SHP77 treated with DMSO at 0.1 percent for 48 hours (cell line): Measurements from ENCODE around the gene HOXB4.

ENCODE experiments used
- DNase-seq: peaks from one replicate; lab custom pipeline; 2025; lab: John Stamatoyannopoulos, UW

Gene HOXB4

DNA sequence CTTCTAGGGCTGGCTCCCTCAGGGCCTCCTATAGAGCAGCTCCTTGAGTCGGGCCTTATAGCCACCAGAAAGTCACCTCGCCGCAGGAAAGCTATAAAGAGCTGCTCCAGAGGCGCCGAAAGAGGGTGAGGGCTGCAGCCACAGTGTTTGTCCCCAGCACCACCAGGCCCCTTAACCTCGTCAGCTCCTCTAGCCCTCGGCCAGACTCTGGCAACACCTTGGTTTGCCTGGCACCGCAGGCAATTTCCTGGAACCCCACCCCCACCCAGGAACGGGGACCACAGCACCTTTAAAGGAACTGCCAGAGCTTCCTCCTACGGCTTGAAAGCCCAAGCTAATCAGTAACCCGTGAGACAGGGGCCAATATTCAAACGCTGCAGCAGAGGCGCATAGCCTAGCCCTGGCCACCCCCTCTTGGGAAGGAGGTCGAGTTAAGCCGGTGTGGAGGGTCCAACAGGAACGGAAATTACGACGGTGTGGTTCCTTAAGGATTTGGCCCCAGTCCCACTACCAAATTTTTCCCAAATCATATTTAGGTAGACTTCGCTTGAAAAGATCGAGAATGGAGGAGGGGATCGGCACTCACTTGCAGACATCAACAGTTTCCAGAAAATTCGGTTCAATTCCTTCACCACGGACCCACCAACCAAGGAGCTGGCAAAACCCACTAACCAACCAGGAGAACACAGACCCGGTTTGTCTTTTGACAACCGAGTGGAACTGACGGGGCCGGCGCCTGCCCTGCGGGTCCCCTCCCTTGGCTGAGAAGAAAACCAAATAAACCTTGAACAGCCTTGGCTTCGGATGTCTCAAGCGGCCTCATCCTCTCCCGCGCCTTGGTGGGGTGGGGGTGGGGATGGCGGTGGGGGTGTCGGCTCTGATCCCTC lies 23.6 kb upstream of the HOXB4 start:
- no peak for DNase-seq

DNA sequence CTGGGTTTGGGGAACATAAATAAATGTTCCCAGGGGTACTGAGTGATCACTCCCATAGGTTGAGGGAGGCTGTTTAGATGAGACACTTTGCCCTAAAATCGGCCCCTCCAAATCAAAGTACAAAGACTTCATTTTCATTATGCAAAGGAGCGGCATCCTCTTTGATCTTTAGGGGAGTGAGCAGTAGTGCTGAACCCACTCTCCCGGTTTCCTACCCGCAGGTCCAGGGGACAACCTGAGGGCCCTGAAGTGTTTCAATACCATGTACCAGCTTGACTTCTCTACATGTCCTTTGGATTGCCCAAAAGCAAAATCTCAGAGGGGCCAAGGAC lies 23.0 kb upstream of the HOXB4 start:
- no peak for DNase-seq

DNA sequence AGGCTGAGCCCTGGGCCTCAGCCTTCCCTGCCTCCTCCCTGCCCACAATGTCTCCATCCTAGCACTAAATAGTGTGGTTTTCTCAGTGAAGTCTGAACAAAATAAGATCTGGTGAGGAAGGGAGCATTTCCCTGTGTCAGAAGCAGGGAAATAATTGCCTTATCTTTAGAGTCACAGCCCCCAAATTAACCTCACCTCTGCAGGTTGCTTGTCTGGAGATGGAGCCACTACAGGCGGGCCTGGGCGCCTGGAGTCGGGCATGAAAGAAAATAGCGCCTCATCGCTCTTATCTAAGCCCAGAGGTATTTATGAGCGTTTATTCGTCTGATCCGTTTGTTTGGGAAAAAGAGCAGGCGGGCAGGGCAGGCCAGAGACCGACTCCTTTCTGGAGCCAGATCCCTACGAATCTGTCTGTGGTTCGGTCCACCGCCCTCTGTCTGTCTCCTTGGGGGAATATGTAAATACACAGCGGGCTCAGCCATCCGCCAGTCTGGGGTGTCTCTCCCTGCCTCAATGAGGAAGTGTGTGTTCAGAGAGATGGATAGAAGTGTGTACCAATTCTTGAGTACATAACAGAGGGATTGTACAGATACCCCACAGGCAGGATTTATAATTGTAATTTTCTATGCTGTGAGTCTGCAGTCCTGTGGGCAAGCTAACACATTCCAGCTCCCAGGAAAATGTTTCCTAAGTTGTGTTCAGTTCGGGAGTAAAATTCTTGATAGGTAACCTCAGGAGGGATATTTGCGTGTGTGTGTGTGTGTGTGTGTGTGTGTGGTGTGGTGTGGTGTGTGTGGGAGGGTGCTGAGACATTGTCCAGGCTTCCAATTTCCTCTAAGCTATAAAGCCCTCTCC lies 22.3 kb upstream of the HOXB4 start:
- no peak for DNase-seq

DNA sequence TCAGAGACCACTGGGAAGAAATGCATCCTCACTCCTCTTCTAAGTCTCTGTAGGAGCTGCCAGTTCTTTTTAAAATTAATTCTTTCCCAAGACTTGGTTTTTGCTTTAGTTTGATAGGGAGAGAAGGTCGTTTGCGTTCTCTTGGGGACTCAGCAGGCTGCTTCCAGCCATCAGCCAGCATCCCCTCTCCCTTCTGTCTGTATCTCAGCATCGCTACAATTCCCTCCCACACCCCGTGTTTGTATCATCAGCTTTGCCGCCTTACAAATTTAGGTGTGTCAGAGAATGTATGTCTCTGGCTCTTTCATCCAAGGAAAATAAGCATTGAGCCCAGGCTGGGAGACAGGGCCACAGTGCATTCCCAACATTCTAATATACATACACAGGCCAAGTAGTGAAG lies 21.2 kb upstream of the HOXB4 start:
- no peak for DNase-seq

DNA sequence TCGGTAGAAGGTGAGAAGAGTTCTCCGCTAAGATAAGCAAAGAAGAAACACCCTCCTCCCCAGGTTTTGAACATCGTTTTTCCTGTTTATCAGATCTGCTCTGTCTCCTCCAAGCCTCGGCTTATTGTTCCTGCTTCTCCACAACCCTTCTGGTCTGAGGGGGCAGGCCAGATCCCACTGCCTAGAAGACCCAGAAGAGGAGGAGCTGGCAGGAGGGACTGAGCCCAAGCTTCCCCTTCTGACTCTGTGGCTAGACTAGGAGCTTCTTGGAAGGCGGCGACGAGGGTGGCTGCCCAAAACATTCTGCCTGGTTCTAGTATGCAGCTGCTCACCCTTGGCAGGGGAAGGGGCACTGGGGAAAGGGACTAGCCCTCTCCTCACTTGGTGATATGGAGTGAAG lies 20.6 kb upstream of the HOXB4 start:
- no peak for DNase-seq

DNA sequence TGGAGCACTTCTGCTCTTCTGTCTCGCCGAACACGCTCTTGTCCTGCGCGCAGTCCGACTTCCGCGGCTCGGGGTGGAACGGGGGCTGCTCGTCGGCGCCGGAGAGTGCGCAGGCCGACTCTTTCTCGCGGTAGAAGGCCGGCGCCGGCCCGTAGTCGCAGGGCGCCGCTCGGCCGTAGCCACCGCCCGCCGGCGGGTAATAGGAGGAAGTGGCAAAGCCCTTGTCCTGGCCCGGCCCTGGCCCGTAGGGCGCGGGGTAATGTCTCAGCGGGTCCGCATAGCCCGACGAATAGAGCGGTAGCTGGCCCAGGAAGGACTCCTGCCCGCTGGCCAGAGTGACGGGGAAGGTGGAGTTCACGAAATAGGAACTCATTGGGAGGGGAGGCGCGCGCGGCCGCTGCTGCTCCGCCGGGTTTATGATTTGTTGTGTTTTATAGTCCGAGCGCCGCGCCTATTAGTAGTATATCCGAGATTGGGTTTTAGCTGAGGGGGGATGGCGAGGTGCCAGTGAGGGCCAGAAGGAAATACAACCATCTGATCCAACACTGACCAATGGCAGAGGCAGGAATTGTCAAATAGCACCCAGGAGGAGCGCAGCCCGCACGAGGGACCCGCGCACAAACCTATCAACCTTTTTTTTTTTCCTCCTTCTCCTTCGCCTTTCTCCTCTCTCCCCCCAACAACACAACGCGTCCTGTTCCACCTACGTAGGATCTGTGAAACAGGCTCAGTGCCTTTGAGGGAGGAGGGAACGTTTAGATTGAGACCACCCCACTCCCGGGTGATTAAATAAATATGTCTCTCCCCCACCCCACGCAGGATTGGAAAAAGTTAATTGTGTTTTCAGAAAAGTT lies 19.9 kb upstream of the HOXB4 start:
- DNase-seq, result no peak

DNA sequence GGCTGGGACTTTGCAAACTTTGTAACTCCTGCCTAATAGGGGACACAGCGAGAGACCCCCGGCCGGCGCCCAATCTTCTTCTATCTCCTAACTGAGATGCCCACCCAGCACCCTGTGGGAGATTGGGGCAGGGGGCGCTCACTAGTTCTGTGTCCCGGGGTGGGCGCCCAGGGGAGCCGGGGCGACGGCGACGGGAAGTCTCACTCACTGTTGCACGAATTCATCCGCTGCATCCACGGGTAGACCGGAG lies 19.3 kb upstream of the HOXB4 start:
- no peak for DNase-seq

DNA sequence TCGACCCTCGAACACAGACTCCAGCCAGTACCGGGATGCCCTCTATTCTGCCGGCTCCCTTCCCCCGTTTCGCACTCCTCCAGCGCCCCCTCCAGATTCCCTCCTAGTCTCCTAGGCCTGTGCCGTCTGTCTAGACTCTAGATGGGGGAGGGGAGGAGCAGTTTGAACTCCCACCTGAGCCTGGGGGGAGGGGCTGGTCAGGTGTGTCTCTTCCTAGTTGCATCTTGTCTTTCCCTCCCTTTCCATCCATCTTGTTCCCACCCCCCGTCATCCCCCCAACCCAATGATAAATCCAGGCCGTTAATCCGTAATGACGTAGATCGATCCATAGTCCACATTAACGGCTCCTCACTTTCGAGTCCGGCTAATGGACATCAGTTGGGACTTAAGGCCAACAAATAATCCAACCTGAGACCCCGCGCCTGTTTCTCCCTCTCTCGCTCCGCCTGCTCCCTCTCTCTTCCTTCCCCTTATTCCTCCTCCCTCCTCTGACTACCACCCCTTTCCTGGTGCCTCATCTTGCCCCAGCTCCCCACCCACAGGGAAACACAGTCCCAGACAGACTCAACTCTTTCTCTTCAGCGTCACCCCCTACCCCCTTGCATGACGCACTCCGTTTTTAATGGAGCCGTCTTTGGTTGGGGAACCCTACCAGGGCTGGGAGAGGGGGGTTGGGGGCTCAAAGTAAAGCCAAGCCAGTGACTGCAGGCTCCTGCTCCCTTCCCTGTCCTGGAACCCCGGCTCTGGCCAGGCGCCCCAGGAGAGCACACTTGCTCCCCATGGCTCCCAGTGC lies 18.8 kb upstream of the HOXB4 start:
- DNase-seq, result no peak

DNA sequence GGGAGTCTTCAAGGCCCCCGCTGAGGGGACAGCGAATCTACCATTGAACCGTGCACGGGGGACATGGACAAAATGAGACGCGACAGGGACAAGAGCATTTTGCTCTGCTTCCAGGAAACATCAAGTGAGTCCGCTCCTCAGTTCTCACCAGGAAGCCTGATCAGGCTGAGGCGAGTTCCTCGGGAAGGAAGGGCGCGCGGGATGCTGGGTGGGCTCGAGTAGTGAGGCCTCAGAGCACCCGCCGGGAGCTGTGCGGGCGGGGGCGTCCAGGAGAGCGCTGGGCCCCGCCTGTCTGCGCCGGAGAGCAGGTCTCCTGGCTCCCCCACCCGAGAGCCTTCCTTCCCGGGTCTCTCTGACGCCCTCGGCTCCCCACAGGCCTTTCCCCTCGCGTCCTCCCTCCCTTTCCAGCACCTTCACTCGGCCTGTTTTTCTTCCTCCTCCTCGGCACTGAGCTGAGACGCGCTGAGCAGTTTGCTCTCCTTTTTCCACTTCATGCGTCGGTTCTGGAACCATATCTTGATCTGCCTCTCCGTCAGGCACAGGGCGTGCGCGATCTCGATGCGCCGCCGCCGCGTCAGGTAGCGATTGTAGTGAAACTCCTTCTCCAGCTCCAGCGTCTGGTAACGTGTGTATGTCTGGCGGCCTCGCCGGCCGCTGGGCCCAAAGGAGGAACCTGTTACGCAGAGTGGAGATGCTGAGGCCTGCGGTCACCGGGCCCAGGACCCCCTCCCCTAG lies 18.0 kb upstream of the HOXB4 start:
- no peak for DNase-seq

DNA sequence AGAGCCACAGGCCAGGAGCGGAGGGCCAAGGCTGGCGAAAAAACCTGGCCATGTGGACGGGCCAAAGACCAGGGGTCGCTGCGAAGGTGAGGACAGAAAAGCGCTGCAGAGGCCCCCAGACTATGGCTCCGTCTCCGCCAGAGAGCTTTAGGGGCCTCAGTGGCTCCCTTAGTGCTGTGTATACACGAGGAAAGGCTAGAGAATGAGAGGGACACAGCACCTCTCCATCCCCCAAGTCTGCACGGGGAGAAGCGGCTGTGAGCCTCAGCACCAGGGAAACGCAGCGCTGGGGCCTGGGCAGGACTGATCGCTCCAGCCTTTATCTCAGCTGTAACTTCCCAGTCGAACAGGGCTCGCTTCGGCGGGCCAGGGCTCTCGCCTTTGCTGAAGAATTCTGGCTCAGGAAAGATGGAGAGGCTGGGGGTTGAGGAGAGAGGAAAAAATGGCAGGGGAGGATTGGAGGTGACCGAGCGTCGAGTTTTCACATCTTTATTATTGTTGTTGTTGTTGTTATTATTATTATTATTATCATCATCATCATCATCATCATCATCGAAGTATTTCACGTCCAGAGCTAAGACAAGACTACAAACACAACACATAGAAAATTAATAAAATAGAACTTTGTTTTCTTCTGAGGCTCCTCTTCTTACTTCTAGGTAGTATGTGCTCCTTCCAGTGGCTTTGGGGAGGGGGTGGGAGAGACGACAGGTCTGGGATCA lies 17.3 kb upstream of the HOXB4 start:
- DNase-seq, result no peak

DNA sequence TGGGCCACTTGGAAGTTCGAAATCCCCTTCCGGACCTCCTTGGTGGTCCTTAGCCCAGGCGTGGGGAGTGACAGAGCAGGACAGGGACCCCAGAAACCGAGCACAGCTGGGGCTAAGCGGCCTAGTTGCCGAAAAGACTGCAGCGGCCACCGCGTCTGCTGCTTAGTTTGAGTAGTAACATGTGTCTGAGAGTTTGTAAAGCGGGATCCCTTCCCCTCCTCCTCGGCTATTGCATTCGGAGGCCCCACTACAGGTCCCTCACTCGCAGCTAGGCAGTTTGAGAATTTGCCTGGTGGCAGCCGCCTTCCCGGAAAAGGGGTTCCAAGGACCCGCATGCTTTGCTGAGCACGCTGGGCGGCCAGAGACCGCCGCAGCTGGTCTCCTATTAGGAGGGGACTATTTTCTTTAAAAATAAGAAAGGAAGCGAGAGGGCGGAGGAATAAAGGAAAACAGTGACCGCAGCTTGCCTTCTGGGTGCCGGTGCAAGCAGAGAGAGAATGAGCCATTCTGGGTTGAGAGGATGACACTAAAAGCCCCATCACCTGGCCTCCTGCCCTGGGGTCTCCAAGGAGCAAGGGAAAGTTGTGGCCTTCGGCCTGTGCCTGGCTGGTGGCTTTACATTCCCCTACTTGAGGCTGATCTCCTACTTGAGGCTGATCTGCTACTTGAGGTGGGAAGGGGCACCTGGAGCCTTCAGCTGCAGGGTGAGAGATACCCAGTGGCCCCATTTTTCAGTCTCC lies 16.6 kb upstream of the HOXB4 start:
- DNase-seq, result no peak

DNA sequence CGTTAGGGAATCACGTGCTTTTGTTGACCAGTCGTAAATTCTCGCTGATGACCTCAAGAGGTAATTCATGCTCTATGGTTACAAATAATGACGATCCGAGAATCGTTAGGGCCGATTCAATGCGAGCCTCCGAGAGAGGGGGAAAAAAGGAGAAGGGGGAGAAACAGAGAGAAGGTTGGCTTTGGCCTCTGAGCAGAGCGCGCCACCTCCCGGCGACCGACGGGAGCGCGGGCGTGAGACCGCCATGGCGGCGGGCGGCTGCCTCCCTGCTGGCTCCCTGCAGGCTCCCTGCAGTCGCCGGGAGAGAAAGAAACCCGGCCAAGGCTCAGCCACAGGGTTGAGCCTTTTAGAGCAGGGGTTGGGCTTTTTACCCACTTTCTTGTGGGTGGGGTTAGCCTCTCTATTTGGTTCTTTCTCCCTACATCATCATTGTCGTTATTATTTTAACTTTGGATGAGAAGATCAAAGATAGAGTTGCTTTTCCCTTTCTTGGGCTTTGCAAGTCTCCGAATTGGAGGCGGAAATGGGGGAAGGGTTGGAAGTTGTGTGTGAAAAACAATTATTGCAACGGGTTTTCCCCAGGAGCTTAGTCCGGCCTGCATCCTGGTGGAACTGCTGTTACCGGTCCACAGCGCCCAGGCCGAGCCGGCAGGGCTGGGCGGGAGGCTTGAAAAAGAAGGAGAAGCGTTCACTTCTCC lies 15.8 kb upstream of the HOXB4 start:
- peak; percentile 94 for DNase-seq

DNA sequence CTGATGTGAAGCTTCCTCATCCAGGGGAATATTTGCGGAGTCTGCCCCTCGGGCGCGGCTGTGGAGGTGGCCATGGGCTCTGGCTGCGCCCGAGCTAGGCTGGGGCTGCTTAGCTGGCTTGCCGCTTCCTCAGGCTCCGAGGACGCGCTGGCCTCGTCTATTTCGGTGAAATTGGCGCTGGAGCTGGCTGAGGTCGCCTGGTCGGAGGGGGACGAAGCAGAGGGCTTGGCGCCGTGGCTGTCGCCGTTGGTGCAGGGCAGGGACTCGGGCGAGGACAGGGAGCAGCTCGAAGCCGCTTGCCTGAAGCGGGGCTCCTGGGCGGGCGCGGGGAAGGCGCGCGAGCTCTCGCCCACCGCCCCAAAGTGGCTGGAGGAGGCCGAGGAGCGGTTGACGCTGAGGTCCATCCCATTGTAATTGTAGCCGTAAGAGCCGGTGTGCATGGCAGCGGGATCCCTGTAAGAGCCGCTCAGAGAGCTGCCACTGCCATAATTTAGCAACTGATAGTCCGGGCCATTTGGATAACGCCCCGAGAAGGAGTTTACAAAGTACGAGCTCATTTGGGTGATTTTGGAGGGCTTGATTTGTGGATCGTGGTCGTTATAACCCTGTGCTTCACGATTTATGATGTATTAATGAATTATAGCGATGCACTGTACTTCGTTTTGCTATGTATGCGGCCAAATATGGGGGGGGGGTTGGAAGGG lies 15.1 kb upstream of the HOXB4 start, which contains the start of gene HOXB5:
TSS of gene HOXB5 (minus strand) at position 654 of the 704 bp plus-strand sequence. CDS start at position 557, 97 bp downstream.
- peak; percentile 78 for DNase-seq

DNA sequence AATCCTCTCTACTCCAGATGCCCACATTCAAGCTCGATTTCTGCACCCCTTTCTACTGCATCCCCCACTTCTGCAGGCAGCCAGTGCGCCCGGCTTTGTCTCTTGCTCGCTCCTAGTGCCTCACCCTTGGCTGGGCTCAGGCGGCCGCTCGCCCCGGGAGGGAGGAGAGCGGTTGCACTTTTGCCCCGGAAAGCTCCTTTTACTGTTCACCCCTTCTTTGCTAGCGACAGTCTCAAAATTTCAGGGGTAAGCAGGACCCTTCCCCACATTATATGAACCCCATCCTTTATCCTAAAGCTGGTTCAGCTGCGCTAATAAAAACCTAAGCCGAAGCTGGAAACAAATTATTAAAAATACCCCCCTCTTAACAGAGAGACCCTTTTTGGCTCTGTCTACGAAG lies 14.4 kb upstream of the HOXB4 start:
- no peak for DNase-seq

DNA sequence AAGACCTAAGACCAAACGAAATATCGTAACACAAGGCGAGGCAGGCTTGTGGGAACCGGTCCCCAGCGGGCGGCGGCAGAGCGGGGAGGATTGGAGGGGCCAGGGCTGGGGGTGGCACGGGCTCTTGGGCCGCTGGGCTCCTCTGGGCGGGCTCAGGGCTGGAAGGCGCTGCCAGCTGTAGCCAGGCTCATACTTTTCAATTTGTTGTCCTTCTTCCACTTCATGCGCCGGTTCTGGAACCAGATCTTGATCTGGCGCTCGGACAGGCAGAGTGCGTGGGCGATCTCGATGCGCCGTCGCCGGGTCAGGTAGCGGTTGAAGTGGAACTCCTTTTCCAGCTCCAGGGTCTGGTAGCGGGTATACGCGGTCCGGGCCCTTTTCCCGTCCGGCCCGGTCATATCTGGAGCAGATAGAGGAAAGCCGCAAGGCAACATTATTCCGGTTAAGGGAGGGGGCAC lies 13.9 kb upstream of the HOXB4 start:
- DNase-seq, result no peak

DNA sequence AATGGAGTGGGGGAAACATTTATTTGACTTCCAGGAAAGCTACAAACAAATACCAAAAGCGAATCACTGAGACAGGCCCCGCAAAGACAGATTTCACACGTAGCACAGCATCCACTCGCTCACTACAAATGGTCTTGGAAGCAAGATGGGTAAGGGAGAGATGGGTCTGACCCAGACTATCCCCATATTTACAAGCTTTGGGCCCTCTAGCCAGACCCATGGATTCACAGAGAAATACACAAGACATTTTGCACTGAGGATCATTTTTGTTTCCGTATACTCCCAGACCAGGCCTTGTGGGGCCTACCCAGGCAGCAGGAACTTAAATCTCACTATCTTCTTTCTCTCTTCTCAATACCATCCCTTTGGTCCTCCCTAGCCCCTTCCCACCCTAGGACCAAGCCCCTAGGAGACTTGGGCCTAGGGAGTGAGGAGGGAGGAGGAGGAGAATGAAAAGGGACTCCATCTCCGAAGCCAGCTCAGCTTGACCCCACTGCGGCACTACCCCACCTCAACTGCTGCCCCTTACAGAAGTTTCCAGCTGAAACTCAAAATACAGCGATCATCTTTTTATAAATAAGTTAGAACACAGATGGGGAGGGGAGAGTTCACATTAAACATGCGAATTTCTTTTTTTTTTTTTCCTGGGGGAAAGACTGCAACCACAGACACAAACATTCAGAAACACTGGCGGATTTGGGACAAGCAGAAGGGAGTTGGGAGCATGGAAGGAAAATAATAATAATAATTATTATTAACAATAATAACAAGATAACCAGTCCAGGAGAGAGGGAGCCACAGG lies 13.3 kb upstream of the HOXB4 start:
- DNase-seq, result no peak

DNA sequence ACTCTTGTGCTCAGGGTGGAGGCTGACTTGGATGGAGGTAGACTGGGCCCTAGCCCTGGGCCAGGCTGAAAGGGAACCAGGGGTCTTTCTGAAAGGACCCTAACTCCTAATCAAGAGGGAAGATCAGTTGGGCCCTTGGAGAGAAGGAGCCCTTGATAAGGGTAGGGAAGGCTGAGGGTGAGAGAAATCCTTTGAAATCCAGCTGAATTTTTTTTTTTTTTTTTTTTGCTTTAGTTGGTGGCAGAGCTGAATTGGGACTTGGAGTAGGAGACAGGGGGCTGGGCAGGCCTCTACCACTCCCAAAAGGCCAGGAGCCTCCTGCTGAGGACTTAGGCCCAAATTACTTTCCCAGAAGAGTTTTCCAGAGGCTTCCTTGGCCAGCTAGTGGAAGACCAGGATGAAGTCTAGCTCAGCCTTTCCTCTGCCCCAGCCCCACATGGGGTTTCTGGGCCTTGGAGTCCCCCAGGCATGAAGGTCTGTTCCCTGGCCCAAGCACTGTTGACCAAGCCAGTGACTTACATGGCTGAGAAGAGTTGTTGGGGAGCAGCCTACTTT lies 12.5 kb upstream of the HOXB4 start:
- no peak for DNase-seq
